ENCODE data around the gene KCTD8.

The KCTD8 gene

GRCh38 chr4:44161756-44162155 is 286.9 kb downstream of the KCTD8 start:
- no peak for ATAC-seq
- Mint-ChIP-seq H3K4me3 (no peak overlapping the region), H3K9me3 (peaks cover 16% of the 10 kb centered on the region), H3K27ac (no peak overlapping the region), H3K4me1 (no peaks in the 10 kb centered on the region), H3K27me3 (no peaks in the 10 kb centered on the region), H3K36me3 (ENCODE audit: low read depth) (no peaks in the 10 kb centered on the region)
- no peak for DNase-seq

- H3K27me3 Mint-ChIP-seq, result no peaks in the 10 kb centered on the region
- no peaks in the 10 kb centered on the region for H3K4me1 Mint-ChIP-seq
- no peak overlapping the region for H3K27ac Mint-ChIP-seq
- DNase-seq (no peak), ATAC-seq (no peak)
- peaks cover 25% of the 10 kb centered on the region for H3K9me3 Mint-ChIP-seq
- no peak overlapping the region for H3K4me3 Mint-ChIP-seq
- H3K36me3 Mint-ChIP-seq (ENCODE audit: low read depth), result no peaks in the 10 kb centered on the region
These were observed 287.7 kb downstream of the KCTD8 start for GRCh38 chr4:44160776-44161367.

GRCh38 chr4:44159991-44160390 is 288.6 kb downstream of the KCTD8 start:
- Mint-ChIP-seq H3K27ac (no peak overlapping the region), H3K4me1 (no peaks in the 10 kb centered on the region)
- no peak for ATAC-seq

GRCh38 chr4:44157611-44158277 is 290.9 kb downstream of the KCTD8 start:
- no peak overlapping the region for H3K27ac Mint-ChIP-seq
- H3K9me3 Mint-ChIP-seq, result peaks cover 22% of the 10 kb centered on the region
- no peaks in the 10 kb centered on the region for H3K27me3 Mint-ChIP-seq
- H3K4me3 Mint-ChIP-seq, result no peak overlapping the region
- ATAC-seq, result no peak
- no peak for DNase-seq
- H3K4me1 Mint-ChIP-seq, result no peaks in the 10 kb centered on the region
- H3K36me3 Mint-ChIP-seq (ENCODE audit: low read depth), result no peaks in the 10 kb centered on the region

More at GRCh38 chr4:44159991-44160390, 288.6 kb downstream of the KCTD8 start:
- DNase-seq, result no peak
- peaks cover 22% of the 10 kb centered on the region for H3K9me3 Mint-ChIP-seq
- no peaks in the 10 kb centered on the region for H3K36me3 Mint-ChIP-seq (ENCODE audit: low read depth)
- H3K27me3 Mint-ChIP-seq, result no peaks in the 10 kb centered on the region
- no peak overlapping the region for H3K4me3 Mint-ChIP-seq

- H3K9me3 Mint-ChIP-seq, result peaks cover 14% of the 10 kb centered on the region
- no peaks in the 10 kb centered on the region for H3K27me3 Mint-ChIP-seq
- H3K36me3 Mint-ChIP-seq (ENCODE audit: low read depth), result no peaks in the 10 kb centered on the region
- ATAC-seq (no peak), DNase-seq (no peak)
- H3K4me3 Mint-ChIP-seq, result no peak overlapping the region
- no peak overlapping the region for H3K27ac Mint-ChIP-seq
- no peaks in the 10 kb centered on the region for H3K4me1 Mint-ChIP-seq
These were observed 298.5 kb downstream of the KCTD8 start for GRCh38 chr4:44150091-44150576.

- no peaks in the 10 kb centered on the region for H3K36me3 Mint-ChIP-seq (ENCODE audit: low read depth)
- no peaks in the 10 kb centered on the region for H3K27me3 Mint-ChIP-seq
- H3K4me3 Mint-ChIP-seq, result no peak overlapping the region
- DNase-seq (no peak), ATAC-seq (no peak)
- no peaks in the 10 kb centered on the region for H3K4me1 Mint-ChIP-seq
- peaks cover 14% of the 10 kb centered on the region for H3K9me3 Mint-ChIP-seq
- H3K27ac Mint-ChIP-seq, result no peak overlapping the region
These were observed 299.3 kb downstream of the KCTD8 start for GRCh38 chr4:44149282-44149681.

GRCh38 chr4:44147571-44148075 is 301.0 kb downstream of the KCTD8 start:
- Mint-ChIP-seq H3K36me3 (ENCODE audit: low read depth) (no peaks in the 10 kb centered on the region), H3K9me3 (peaks cover 14% of the 10 kb centered on the region), H3K4me3 (no peak overlapping the region), H3K27ac (no peak overlapping the region), H3K4me1 (no peaks in the 10 kb centered on the region), H3K27me3 (no peaks in the 10 kb centered on the region)
- DNase-seq, result no peak
- no peak for ATAC-seq

- ATAC-seq (no peak), DNase-seq (no peak)
- Mint-ChIP-seq H3K27ac (no peak overlapping the region), H3K9me3 (peaks cover 14% of the 10 kb centered on the region), H3K36me3 (ENCODE audit: low read depth) (no peaks in the 10 kb centered on the region), H3K4me3 (no peak overlapping the region), H3K27me3 (no peaks in the 10 kb centered on the region), H3K4me1 (no peaks in the 10 kb centered on the region)
These were observed 302.1 kb downstream of the KCTD8 start for GRCh38 chr4:44146516-44146915.

GRCh38 chr4:44145868-44146267 is 302.7 kb downstream of the KCTD8 start:
- Mint-ChIP-seq H3K9me3 (peaks cover 12% of the 10 kb centered on the region), H3K4me3 (no peak overlapping the region), H3K4me1 (no peaks in the 10 kb centered on the region), H3K27me3 (no peaks in the 10 kb centered on the region), H3K27ac (no peak overlapping the region), H3K36me3 (ENCODE audit: low read depth) (no peaks in the 10 kb centered on the region)
- ATAC-seq (no peak), DNase-seq (no peak)

GRCh38 chr4:44132526-44132925 is 316.1 kb downstream of the KCTD8 start:
- Mint-ChIP-seq H3K27ac (no peak overlapping the region), H3K9me3 (peaks cover 18% of the 10 kb centered on the region), H3K4me1 (no peaks in the 10 kb centered on the region), H3K4me3 (no peak overlapping the region), H3K27me3 (no peaks in the 10 kb centered on the region), H3K36me3 (ENCODE audit: low read depth) (no peaks in the 10 kb centered on the region)
- ATAC-seq, result no peak
- no peak for DNase-seq

Data from activated naive CD8-positive, alpha-beta T cell treated with anti-CD3 and anti-CD28 coated beads, Interleukin-2, amount 50 U/mL, for 24 hours (primary cell).